HepG2 (cell line): ENCODE results near the gene AHSA1. TPM values are rescaled to one million over a fixed set of nuclear protein-coding genes. Genes with fewer than 3 reads are reported as not detected.

Experiments
- GLI4 ChIP-seq: sonication (generic); formaldehyde crosslinking; IDR thresholded peaks from 2 replicates; pipeline ENCODE4 v1.5.1; 2020; ENCODE audit warnings: missing genetic modification reagents, mild to moderate bottlenecking, moderate library complexity, borderline replicate concordance
- KDM4B ChIP-seq: sonication (generic); formaldehyde crosslinking; IDR thresholded peaks from 2 replicates; pipeline ENCODE4 v1.4.0; 2020; ENCODE audit warnings: missing genetic modification reagents
- PATZ1 ChIP-seq: sonication (generic); formaldehyde crosslinking; IDR thresholded peaks from 2 replicates; pipeline ENCODE4 v1.4.0; 2020; ENCODE audit warnings: missing genetic modification reagents
- PRMT3 ChIP-seq: sonication (generic); formaldehyde crosslinking; IDR thresholded peaks from 2 replicates; pipeline ENCODE4 v1.8.1; 2022; ENCODE audit warnings: low read depth, mild to moderate bottlenecking, moderate library complexity, missing genetic modification reagents, borderline replicate concordance
- SNAI1 ChIP-seq: sonication (generic); formaldehyde crosslinking; IDR thresholded peaks from 2 replicates; pipeline ENCODE4 v1.5.0; 2020; ENCODE audit warnings: mild to moderate bottlenecking, missing genetic modification reagents, borderline replicate concordance
- THAP8 ChIP-seq: sonication (generic); formaldehyde crosslinking; IDR thresholded peaks from 2 replicates; pipeline ENCODE4 v1.5.1; 2020; ENCODE audit warnings: missing genetic modification reagents, mild to moderate bottlenecking, borderline replicate concordance
- ZBTB14 ChIP-seq: sonication (generic); formaldehyde crosslinking; IDR thresholded peaks from 2 replicates; pipeline ENCODE4 v1.4.0; 2020; ENCODE audit warnings: missing genetic modification reagents
- ZBTB3 ChIP-seq: sonication (generic); formaldehyde crosslinking; IDR thresholded peaks from 2 replicates; pipeline ENCODE4 v1.4.0; 2020; ENCODE audit warnings: low read depth, mild to moderate bottlenecking, moderate library complexity, missing genetic modification reagents, borderline replicate concordance
- ZFP62 ChIP-seq: sonication (generic); formaldehyde crosslinking; IDR thresholded peaks from 2 replicates; pipeline ENCODE4 v1.4.0; 2020; ENCODE audit warnings: missing genetic modification reagents
- ZNF3 ChIP-seq: IDR thresholded peaks from 2 replicates; pipeline ENCODE4 v1.7.0; 2017; ENCODE audit warnings: inconsistent platforms
- ZNF318 ChIP-seq: sonication (generic); formaldehyde crosslinking; IDR thresholded peaks from 2 replicates; pipeline ENCODE4 v1.4.0; 2020; ENCODE audit warnings: mild to moderate bottlenecking, missing genetic modification reagents
- ZNF546 ChIP-seq: sonication (generic); formaldehyde crosslinking; conservative IDR thresholded peaks from 2 replicates; pipeline ENCODE4 v1.8.1; 2023; ENCODE audit warnings: mild to moderate bottlenecking, missing genetic modification reagents
- ZNF724P ChIP-seq: sonication (generic); formaldehyde crosslinking; IDR thresholded peaks from 2 replicates; pipeline ENCODE4 v1.8.0; 2022; ENCODE audit warnings: missing genetic modification reagents, borderline replicate concordance
- ZNF891 ChIP-seq: sonication (generic); formaldehyde crosslinking; IDR thresholded peaks from 2 replicates; pipeline ENCODE4 v1.5.0; 2020; ENCODE audit warnings: mild to moderate bottlenecking, missing genetic modification reagents
- polyA plus RNA-seq, 8 experiments: library from polyadenylated mRNA; depleted of rRNA in 3 of 8; stranded (reverse) in 7 of 8; unstranded in 1 of 8; fragments of >200 nt; fragmentation: Illumina TruSeq in 4 of 8; extraction: Trizol in 4 of 8; gene quantifications; 2 replicates each; pipeline versions ENCODE4 v1.2.1 to v1.2.3, GENCODE V29; 2011 to 2016; ENCODE audit warnings: low read depth in 4 of 8, missing spikeins in 1 of 8, mixed read lengths in 1 of 8; ENCODE audit not compliant: insufficient read depth in 1 of 8
- total RNA-seq, 5 experiments: library from RNA; depleted of rRNA; stranded (reverse); fragments of >200 nt; fragmentation: Illumina TruSeq; extraction: Trizol; gene quantifications; 2 replicates each; pipeline ENCODE4 v1.2.3, GENCODE V29; 2016; ENCODE audit warnings: low read depth in 1 of 5
- TF ChIP-seq, protein P1 (sequence below): sonication (generic); formaldehyde crosslinking; IDR thresholded peaks from 2 replicates; pipeline ENCODE4 v1.5.0; 2020; ENCODE audit warnings: missing genetic modification reagents, mild to moderate bottlenecking, borderline replicate concordance

The AHSA1 gene
- total and polyA plus RNA-seq, 2 of the 13 experiments (the other 11 are each of a cell fraction or from before 2014, with no cell fraction given): 113 to 241 TPM

GRCh38 chr14:77498120-77498979 is 40.5 kb downstream of the AHSA1 start, which contains the start of gene ISM2 (continued):
- no peak for TF ChIP-seq ZFP62 (CRISPR knock-in tag)
- no peak for TF ChIP-seq KDM4B (CRISPR knock-in tag)
- TF ChIP-seq ZNF724P: no peak
- TF ChIP-seq PRMT3: peak; percentile 96; the same call in 1 of the 2 replicates
- no peak for TF ChIP-seq ZNF318 (CRISPR knock-in tag)
- no peak for TF ChIP-seq ZBTB3 (CRISPR knock-in tag)
- TF ChIP-seq, protein P1, sequence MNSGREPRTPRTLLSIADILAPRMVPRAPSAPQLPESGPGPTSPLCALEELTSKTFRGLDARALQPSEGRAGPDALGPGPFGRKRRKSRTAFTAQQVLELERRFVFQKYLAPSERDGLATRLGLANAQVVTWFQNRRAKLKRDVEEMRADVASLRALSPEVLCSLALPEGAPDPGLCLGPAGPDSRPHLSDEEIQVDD (CRISPR knock-in tag): peak; percentile 74; the same call in 1 of the 2 replicates
- no peak for TF ChIP-seq ZNF3 (CRISPR knock-in tag)
- TF ChIP-seq PATZ1 (CRISPR knock-in tag): no peak
- TF ChIP-seq ZBTB14 (CRISPR knock-in tag): peak; percentile 88
- peak; percentile 48; the same call in 1 of the 2 replicates for TF ChIP-seq ZNF891 (CRISPR knock-in tag)
- no peak for TF ChIP-seq ZNF546 (CRISPR knock-in tag)
- peak; percentile 86; the same call in 1 of the 2 replicates for TF ChIP-seq THAP8 (CRISPR knock-in tag)
- no peak for TF ChIP-seq SNAI1
- TF ChIP-seq GLI4 (CRISPR knock-in tag): 0 out of 2 replicates have a peak, but pooled peaks have one; percentile 58
